ENCODE results near the gene NPIPA5.
"Not testable (repeated sequence)": the region's sequence is repeated elsewhere in the genome, so short reads cannot be mapped to it uniquely, and the experiment has no call there.

The NPIPA5 gene

GRCh38 chr16:15388060-15388459 is 10.0 kb upstream of the NPIPA5 start:
- DNase-seq = not testable (repeated sequence)

- DNase-seq = not testable (repeated sequence)
Observed at GRCh38 chr16:15382810-15383209, 4.7 kb upstream of the NPIPA5 start.

DNA sequence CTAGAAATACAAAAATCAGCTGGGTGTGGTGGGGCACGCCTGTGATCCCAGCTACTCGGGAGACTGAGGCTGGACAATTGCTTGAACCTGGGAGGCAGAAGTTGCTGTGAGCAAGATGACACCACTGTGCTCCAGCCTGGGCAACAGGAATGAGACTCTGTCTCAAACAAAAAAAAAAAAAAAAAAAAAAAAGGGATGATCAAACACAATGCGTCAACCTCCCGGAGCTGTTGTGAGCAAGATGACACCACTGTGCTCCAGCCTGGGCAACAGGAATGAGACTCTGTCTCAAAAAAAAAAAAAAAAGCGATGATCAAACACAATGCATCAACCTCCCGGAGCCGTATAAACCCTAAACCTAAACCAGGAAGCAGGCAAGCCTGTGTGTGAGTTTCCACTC is 20.6 kb downstream of the NPIPA5 start:
- DNase-seq = not testable (repeated sequence)

DNA sequence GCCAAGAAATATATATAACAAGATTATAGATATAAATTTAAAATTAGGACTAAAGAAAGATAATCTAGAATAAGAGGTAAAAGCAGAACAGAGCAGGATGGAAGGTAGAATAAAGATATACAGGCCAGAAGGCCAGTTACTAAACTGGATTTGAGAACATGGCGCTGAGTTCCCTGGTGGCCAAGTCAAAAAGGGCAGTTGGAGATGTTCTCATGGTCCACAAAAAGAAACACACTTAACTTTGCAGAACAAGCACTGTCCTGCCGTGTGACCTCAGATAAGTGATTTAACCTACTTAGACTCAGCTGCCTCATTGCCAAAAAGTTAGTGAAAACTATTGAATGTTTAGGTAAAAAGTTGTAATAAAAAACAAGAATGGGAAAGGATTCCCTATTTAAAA is 23.2 kb downstream of the NPIPA5 start:
- DNase-seq = not testable (repeated sequence)

DNA sequence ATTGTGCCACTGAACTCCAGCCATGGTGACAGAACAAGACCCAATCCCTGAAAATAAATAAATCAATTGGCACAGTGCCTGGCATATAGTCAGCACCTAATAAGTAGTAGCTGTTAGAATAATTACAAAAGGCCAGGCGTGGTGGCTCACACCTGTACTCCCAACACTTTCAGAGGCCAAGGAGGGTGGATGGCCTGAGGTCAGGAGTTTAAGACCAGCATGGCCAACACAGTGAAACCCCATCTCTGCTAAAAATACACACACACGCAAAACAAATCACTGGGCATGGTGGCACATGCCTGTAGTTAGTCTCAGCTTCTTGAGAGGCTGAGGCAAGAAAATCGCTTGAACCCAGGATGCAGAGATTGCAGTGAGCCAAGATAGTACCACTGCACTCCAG is 25.2 kb downstream of the NPIPA5 start:
- not testable (repeated sequence) for DNase-seq

DNA sequence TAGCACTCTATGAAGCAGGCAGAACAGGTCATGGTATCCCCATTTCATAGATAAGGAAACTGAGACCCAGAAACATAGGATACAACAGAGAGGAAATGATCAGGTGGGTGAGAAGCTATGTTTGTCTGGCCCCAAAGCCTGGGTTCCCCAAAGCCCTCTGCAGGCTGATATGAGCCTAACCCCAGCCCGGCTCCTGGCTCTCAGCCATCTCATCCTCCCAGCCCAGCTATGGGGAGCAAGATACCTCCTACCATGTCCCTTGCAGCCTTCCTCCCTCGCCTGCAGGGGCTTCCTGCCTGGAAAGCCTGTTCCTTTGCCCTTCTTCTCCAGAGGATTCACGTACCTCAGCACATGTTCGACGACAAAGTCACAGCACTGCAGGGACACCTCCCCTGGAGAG is 26.3 kb downstream of the NPIPA5 start:
- DNase-seq = not testable (repeated sequence)

DNA sequence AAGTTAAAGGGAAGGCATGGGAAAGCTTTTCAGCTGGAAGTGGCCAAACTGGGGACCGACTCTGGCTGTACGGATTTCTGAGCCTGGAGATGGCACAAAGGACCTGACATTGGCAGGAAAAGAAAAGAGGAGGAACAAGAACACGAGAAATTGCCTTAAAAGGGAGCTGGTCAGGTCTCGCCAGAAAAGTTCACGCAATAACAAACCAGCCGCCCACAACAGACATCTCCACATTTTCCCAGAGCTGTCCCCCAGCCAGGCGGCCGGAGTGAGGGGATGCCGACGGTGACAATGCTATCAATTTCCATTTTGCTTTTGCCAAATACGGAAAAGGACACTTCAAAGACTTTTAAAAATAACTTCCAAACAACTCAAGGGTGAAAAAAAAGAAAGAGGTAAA is 26.8 kb downstream of the NPIPA5 start:
- not testable (repeated sequence) for DNase-seq

DNA sequence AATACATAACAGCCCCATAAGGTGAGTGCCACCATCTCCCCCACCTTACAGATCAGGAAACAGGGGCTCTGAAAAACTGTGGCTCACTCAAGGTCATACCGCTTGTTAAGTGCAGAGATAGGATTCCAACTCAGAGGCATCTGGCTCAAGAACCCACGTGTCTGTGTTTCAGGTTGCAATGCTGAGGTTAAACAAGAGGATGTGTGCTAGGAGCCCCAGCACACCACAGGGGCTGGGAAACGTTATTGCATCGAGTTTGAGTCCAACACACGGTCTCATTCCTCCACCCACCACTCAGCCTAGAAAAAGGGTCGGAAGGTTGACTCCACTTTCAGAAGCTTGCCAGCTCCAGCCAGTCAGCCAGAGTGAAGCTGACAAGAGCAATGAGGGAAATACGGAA is 29.4 kb downstream of the NPIPA5 start:
- not testable (repeated sequence) for DNase-seq

DNA sequence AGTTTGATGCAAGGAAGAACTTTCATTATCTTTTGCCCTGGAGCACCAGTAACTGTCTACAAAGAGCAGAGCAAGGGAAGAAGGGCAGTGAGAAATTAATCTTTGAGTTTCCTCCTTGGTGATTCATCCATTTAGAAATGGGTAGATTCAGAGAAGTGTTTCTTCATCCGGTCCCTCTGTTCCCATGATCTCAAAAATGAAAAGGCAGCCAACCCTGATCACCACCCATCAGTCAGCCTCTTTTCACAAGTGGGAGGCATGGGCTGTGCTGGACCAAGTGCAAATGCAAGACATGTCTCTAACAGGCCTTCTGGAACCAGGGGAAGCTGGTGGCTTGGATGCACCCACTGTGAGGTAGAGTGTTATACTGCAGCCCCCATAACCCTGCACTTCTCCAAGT is 35.8 kb downstream of the NPIPA5 start:
- DNase-seq = not testable (repeated sequence)

GRCh38 chr16:15338986-15339385 is 39.1 kb downstream of the NPIPA5 start:
- DNase-seq = not testable (repeated sequence)

- DNase-seq = not testable (repeated sequence)
Observed at GRCh38 chr16:15337974-15338605, 40.0 kb downstream of the NPIPA5 start.

- DNase-seq = not testable (repeated sequence)
Observed at GRCh38 chr16:15335609-15336008, 42.5 kb downstream of the NPIPA5 start.

- not testable (repeated sequence) for DNase-seq
Observed at GRCh38 chr16:15333969-15334368, 44.1 kb downstream of the NPIPA5 start.

DNA sequence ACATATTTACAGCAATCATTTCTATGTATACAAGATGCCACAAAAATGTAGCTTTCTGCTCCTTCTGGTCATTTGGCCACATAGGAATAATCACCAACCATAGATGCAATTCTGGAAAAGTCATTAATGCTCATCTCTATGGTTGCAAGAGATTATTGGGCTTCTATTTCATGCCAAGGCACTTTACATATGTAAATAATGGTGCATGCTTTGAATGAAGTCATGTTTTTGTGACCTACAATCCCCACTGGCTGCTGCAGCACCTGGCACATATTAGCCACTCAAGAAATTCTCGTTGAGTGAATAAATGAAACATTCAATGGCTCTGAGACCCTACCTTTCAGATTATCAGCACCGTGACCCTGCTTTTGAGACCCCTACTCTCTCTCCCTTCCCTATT is 47.1 kb downstream of the NPIPA5 start:
- DNase-seq = not testable (repeated sequence)

GRCh38 chr16:15324954-15325353 is 53.1 kb downstream of the NPIPA5 start:
- DNase-seq = not testable (repeated sequence)

GRCh38 chr16:15323373-15323772 is 54.7 kb downstream of the NPIPA5 start:
- DNase-seq = not testable (repeated sequence)

DNA sequence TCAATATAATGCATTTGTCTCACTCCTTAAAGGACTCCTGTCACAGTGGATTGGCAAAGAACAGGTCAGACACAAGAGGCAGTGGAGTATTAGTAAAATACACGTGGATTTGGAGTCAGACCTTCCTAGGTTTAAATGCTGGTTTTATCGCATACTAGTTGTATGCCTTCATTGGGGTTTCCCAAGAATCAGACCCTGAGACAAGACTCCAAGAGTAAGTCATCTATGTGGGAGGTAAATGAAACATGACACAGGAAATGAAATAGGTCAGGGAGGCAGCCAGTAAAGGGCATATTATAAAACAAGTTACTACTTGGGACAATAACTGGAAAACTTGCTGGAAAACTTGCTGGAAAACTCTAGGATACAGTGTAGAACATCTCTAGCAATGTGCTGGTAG is 56.9 kb downstream of the NPIPA5 start:
- not testable (repeated sequence) for DNase-seq

DNA sequence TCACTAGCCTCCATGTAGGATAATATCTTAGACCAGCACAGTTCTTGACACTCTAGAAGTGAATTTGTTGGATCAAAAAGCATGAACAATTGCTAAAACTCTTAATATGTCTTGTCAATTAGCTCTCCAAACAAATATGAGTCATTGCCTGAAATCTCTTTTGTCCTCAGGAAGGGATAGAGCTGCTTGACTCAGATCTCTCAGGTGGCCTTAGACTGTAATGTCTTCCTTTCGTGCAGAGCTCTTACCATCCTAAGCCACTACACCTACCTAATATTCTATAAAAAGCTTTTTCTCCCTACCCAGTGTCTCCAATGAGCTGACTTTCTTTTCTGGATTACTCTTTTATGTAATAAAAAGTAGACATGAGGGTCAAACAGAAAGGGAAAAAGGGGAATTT is 63.5 kb downstream of the NPIPA5 start:
- not testable (repeated sequence) for DNase-seq

Measured in activated T-cell treated with anti-CD3 and anti-CD28 coated beads, Interleukin-2, amount 50 U/mL, for 48 hours (primary cell).